Suprapubic skin (tissue), 4 donors: ENCODE results near the gene MOB1B.

Experiments
- POLR2A ChIP-seq, 2 donors: fragments of 450-650 bp; IDR thresholded peaks; one replicate each; pipeline ENCODE4 v1.6.1; 2017; ENCODE audit warnings: antibody characterized with exemption in 2 of 2, mild to moderate bottlenecking in 2 of 2, moderate library complexity in 2 of 2
- POLR2AphosphoS5 ChIP-seq, 3 donors: sonication (generic); formaldehyde crosslinking; IDR thresholded peaks; one replicate each; pipeline ENCODE4 v1.6.1; 2017; ENCODE audit warnings: antibody characterized with exemption in 3 of 3
- TF ChIP-seq, protein P1 (sequence below), 2 donors: fragments of 200-600 bp in 1 of 2; fragments of 450-650 bp in 1 of 2; sonication (generic) in 1 of 2; IDR thresholded peaks; one replicate each; pipeline ENCODE4 v1.5.1; 2016 to 2019; ENCODE audit warnings: antibody characterized with exemption in 2 of 2, mild to moderate bottlenecking in 1 of 2, moderate library complexity in 1 of 2

- TF ChIP-seq POLR2A (IDR thresholded peaks at IDR 0.05) (no peak), POLR2AphosphoS5 (IDR thresholded peaks at IDR 0.05) (no peak)
- TF ChIP-seq, protein P1, sequence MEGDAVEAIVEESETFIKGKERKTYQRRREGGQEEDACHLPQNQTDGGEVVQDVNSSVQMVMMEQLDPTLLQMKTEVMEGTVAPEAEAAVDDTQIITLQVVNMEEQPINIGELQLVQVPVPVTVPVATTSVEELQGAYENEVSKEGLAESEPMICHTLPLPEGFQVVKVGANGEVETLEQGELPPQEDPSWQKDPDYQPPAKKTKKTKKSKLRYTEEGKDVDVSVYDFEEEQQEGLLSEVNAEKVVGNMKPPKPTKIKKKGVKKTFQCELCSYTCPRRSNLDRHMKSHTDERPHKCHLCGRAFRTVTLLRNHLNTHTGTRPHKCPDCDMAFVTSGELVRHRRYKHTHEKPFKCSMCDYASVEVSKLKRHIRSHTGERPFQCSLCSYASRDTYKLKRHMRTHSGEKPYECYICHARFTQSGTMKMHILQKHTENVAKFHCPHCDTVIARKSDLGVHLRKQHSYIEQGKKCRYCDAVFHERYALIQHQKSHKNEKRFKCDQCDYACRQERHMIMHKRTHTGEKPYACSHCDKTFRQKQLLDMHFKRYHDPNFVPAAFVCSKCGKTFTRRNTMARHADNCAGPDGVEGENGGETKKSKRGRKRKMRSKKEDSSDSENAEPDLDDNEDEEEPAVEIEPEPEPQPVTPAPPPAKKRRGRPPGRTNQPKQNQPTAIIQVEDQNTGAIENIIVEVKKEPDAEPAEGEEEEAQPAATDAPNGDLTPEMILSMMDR (IDR thresholded peaks at IDR 0.05): no peak
These were observed 40.9 kb downstream of the MOB1B start for GRCh38 chr4:70943114-70943513.
